Activated CD4-positive, alpha-beta T cell treated with anti-CD3 and anti-CD28 coated beads for 36 hours (primary cell): Measurements from ENCODE around the gene LCTL. TPM values are rescaled to one million over a fixed set of nuclear protein-coding genes. Genes with fewer than 3 reads are reported as not detected.

ENCODE experiments used
- ATAC-seq: fragments of 200-7000 bp; cut with Tn5 transposase; one replicate; pipeline ENCODE4 v1.10.0; 2021; ENCODE audit warnings: mild to moderate bottlenecking, moderate library complexity
- CTCF ChIA-PET: fragments of 350-600 bp; sonication (Branson Sonifier 250); formaldehyde crosslinking; loops from one replicate; lab custom pipeline; 2021; ENCODE audit warnings: antibody characterized with exemption; lab: Charles Lee
- POLR2A ChIA-PET: fragments of 350-600 bp; sonication (Branson Sonifier 250); formaldehyde crosslinking; loops from one replicate; lab custom pipeline; 2021; ENCODE audit warnings: antibody characterized with exemption, inconsistent platforms; lab: Charles Lee
- DNase-seq: peaks from one replicate; pipeline ENCODE4 v3.0.0-alpha.2; 2020
- H3K27ac Mint-ChIP-seq: one replicate; pipeline ENCODE4 v1.8.0; 2021; ENCODE audit warnings: mixed read lengths
- H3K27me3 Mint-ChIP-seq: one replicate; pipeline ENCODE4 v1.8.0; 2021; ENCODE audit warnings: mixed read lengths
- H3K36me3 Mint-ChIP-seq: one replicate; pipeline ENCODE4 v1.8.0; 2021; ENCODE audit warnings: low read depth, mixed read lengths
- H3K4me1 Mint-ChIP-seq: one replicate; pipeline ENCODE4 v1.8.0; 2021; ENCODE audit warnings: mixed read lengths
- H3K4me3 Mint-ChIP-seq: one replicate; pipeline ENCODE4 v1.8.0; 2021; ENCODE audit warnings: mild to moderate bottlenecking, moderate library complexity, mixed read lengths
- H3K9me3 Mint-ChIP-seq: one replicate; pipeline ENCODE4 v1.8.0; 2021; ENCODE audit warnings: low read depth, mixed read lengths
- intact Hi-C, 2 experiments: fragments of 100-400 bp; cut with DNase I in 1 of 2; cut with micrococcal nuclease in 1 of 2; formaldehyde crosslinking; loops; one replicate each; pipeline versions ENCODE4 v1.14.2 to v1.15.1; 2022 to 2024; cut with DNase I, micrococcal nuclease
- total RNA-seq, 2 experiments: library from RNA; stranded (reverse); gene quantifications; one replicate each; pipeline ENCODE4 v1.2.3, GENCODE V29; 2021

The LCTL gene
- total RNA-seq, 2 experiments from 2014 or later, result not detected

DNA sequence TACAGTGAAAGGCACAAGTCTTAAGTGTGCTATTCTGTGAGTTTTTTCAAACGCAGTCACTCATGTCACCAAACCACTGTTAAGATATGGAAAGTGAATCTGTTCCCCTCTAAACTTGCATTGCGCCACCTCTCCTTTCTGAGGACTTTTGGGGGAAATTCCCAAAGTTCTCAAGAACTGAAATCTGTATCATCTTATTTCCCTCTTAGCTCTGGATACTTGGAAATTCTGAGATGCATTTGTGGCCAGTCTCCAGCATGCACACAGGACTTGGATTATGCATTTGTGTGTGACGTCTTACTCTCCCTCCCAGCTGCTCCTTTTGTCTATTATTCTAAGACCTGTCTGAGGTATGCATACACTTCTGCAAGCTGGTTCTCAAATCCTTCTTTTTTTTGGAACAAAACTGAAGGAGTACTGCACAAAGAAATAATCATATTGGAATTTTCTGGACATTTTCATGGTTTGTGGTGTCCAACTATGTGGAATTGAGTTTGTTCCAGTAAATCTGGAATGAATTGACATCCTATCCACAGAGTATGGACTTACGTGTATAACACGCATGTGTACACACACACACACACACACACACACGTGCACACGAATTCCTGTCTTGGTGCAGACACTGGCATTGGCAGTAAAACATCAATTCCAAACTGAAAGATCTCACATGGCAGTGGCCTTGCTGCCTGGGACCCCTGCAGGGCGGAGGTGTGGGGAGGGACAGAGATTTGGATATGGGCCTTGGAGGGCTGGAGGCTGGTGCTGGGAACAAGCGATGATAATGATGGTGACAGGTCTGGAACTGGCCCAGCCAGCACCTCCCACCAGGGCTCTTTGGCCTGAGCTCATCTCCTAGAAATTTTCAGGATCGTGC, 8.2 kb upstream of the LCTL start:
- CTCF ChIA-PET, result interaction anchor here (0.7 kb wide), 1 partner anchor 278 kb away, joined by 4 read pairs; no protein-coding TSS in a partner anchor
- H3K9me3 Mint-ChIP-seq, result no peaks in the 10 kb centered on the region
- no peak for DNase-seq
- H3K36me3 Mint-ChIP-seq, result no peaks in the 10 kb centered on the region
- H3K27me3 Mint-ChIP-seq, result no peaks in the 10 kb centered on the region
- intact Hi-C loops, result no loop called here
- ATAC-seq, result no peak
- H3K4me3 Mint-ChIP-seq, result no peak overlapping the region
- peaks cover 11% of the 10 kb centered on the region for H3K4me1 Mint-ChIP-seq
- POLR2A ChIA-PET, result no interaction called here
- peak overlapping the region; percentile 12 for H3K27ac Mint-ChIP-seq

DNA sequence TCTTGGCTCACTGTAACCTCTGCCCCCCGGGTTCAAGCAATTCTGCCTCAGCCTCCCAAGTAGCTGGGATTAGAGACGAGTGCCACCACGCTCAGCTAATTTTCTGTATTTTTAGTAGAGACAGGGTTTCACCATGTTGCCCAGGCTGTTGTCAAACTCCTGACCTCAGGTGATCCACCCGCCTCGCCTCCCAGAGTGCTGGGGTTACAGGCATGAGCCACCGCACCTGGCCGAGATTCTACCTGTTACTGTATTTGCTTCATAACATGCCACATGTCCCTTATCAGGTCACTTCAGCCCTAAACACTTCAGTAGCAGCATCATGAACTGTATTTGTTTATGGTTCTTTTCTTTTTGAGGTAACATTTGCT, 7.5 kb upstream of the LCTL start:
- Mint-ChIP-seq H3K27me3 (no peaks in the 10 kb centered on the region), H3K4me3 (no peak overlapping the region), H3K9me3 (no peaks in the 10 kb centered on the region), H3K4me1 (peaks cover 9% of the 10 kb centered on the region), H3K36me3 (no peaks in the 10 kb centered on the region), H3K27ac (no peak overlapping the region)
- ATAC-seq, result no peak
- ChIA-PET CTCF (no interaction called here), POLR2A (no interaction called here)
- intact Hi-C loops, result no loop called here
- no peak for DNase-seq

DNA sequence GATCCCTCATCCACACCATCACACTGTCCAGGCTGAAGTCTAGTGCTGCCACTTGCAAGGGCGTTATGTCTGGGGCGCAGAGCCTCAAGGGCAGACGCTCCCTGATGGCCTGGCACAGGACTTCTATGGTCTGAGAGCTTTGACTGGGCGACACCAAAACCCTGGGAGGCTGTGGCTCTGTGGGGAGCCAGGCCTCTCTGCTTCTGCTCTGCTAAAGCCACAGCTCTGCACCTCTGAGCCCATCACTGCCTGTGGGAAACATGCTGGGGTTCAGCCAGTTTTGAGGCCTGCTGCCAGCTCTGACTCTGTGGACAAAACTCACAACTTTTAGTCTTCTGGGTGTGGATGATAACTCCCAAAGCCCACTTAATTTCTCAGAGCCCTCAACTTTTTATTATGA, 6.3 kb upstream of the LCTL start:
- no peaks in the 10 kb centered on the region for H3K27me3 Mint-ChIP-seq
- no peak for DNase-seq
- H3K4me1 Mint-ChIP-seq, result peaks cover 7% of the 10 kb centered on the region
- intact Hi-C loops, result no loop called here
- H3K9me3 Mint-ChIP-seq, result no peaks in the 10 kb centered on the region
- POLR2A ChIA-PET, result no interaction called here
- no peaks in the 10 kb centered on the region for H3K36me3 Mint-ChIP-seq
- no peak overlapping the region for H3K4me3 Mint-ChIP-seq
- CTCF ChIA-PET, result interaction anchor here (0.7 kb wide), 2 partner anchors 14 to 49 kb away, joined by 3 to 4 read pairs; no protein-coding TSS in a partner anchor
- no peak overlapping the region for H3K27ac Mint-ChIP-seq
- ATAC-seq, result no peak

DNA sequence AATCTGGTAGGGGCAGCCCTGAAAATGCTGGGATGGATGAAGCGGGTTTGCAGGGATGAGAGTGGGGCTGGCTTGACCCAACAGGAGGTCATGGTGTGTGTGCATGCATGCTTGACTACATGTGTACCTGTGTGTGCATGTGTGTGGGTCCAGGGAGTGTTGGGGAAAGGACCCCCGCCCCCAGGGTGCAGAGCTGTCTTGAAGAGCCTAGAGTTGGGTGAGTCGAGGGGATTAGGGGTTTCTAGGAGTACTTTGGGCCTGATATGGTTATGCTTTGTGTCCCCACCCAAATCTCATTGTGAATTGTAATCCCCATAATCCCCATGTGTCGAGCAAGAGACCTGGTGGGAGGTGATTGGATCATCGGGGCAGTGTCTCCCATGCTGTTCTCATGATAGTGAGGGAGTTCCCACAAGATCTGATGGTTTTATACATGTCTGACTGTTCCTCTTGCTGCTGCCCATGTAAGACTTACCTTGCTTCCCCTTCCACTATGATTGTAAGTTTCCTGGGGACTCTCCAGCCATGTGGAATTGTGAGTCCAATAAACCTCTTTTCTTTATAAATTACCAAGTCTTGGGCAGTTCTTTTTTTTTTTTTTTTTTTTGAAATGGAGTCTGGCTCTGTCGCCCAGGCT, 5.2 kb upstream of the LCTL start:
- no peak for DNase-seq
- H3K27me3 Mint-ChIP-seq, result no peaks in the 10 kb centered on the region
- ATAC-seq, result no peak
- intact Hi-C loops, result no loop called here
- POLR2A ChIA-PET, result no interaction called here
- no peak overlapping the region for H3K27ac Mint-ChIP-seq
- H3K36me3 Mint-ChIP-seq, result no peaks in the 10 kb centered on the region
- peaks cover 11% of the 10 kb centered on the region for H3K4me1 Mint-ChIP-seq
- H3K4me3 Mint-ChIP-seq, result no peak overlapping the region
- H3K9me3 Mint-ChIP-seq, result no peaks in the 10 kb centered on the region
- CTCF ChIA-PET, result interaction anchor here (0.5 to 1.4 kb wide), 3 partner anchors 10 to 20 kb away, joined by 3 to 4 read pairs (median 3); no protein-coding TSS in a partner anchor

DNA sequence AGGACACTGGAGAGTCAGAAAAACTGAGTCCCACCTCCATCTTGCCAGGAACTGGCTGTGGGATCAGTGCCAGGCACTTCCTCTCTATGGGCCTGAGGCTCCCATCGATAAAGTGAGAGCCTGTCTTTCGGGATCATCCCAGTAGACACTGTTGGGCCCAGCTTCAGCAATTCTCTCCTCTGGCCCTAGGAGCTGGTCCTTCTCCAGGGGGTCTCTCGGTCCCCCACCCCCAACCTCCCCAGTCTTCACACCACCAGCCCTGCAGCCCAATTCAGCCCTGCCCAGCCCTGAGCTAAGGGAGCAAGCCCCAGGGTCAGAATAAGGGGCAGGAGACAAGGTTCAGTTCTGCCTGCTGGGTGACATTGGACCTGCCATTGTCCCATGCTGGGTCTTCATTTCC, 4.5 kb upstream of the LCTL start:
- ChIA-PET CTCF (interaction anchor here (0.7 to 1.4 kb wide), 2 partner anchors 10 to 19 kb away, joined by 3 read pairs; no protein-coding TSS in a partner anchor), POLR2A (no interaction called here)
- Mint-ChIP-seq H3K27ac (no peak overlapping the region), H3K36me3 (no peaks in the 10 kb centered on the region), H3K9me3 (no peaks in the 10 kb centered on the region), H3K4me1 (peaks cover 11% of the 10 kb centered on the region), H3K4me3 (no peak overlapping the region), H3K27me3 (no peaks in the 10 kb centered on the region)
- intact Hi-C loops, result no loop called here
- no peak for DNase-seq
- ATAC-seq, result no peak

DNA sequence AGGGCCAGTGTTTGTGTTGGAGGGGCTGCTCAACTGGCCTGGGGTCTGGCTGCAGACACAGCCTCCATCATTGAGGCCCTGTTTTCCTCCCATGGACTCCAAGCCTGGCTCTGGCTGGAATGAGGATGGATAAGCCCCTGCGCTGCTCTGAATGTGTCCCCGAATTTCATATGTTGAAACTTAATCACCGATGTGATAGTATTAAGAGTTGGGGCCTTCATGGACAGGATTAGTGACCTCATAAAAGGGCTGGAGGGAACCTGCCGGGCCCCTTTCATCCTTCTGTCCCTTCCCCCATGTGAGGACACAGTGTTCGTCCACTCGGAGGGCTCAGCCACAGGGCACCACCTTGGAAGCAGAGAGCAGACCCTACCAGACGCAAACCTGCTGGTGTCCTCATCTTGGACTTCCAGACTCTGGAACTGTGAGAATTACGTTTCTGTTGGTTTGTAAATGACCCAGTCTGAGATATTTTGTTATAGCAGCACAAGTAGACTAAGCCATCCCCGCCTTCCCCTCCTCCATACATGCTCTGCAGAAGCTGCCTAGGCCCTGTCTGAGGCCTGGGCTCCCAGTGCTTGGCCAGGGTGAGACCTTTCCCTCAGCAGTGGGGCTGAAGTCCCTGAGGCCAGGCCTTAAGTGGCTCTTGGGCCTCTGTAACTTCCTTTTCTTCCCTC, 3.8 kb upstream of the LCTL start:
- H3K4me1 Mint-ChIP-seq, result peaks cover 11% of the 10 kb centered on the region
- H3K27ac Mint-ChIP-seq, result no peak overlapping the region
- no peaks in the 10 kb centered on the region for H3K27me3 Mint-ChIP-seq
- POLR2A ChIA-PET, result no interaction called here
- CTCF ChIA-PET, result interaction anchor here (0.6 to 0.7 kb wide), 2 partner anchors 18 to 204 kb away, joined by 3 to 5 read pairs; no protein-coding TSS in a partner anchor
- H3K4me3 Mint-ChIP-seq, result no peak overlapping the region
- no peak for DNase-seq
- intact Hi-C loops, result no loop called here
- no peaks in the 10 kb centered on the region for H3K9me3 Mint-ChIP-seq
- H3K36me3 Mint-ChIP-seq, result no peaks in the 10 kb centered on the region
- ATAC-seq, result no peak

DNA sequence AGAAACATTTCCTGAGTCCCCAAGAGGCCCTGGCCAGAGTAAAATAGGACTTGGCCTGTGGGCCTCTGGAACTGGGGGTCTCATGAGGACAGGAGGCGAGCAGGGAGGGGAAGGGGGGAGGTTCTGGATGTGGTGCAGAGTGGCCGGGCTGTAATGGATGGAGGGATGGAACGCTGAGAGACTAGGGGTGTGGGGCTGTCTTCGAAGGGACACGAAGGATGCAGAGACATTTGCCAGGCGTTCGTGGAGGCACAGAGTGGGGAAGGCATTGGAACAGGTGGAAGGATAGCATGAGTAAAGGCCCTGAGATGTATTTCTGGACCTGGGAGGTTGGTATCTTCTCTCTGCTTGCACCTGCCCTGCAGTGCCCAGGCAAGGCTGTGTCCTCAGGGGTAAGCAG, 2.1 kb upstream of the LCTL start:
- Mint-ChIP-seq H3K36me3 (no peaks in the 10 kb centered on the region), H3K4me1 (peaks cover 5% of the 10 kb centered on the region), H3K4me3 (no peak overlapping the region), H3K9me3 (no peaks in the 10 kb centered on the region), H3K27me3 (no peaks in the 10 kb centered on the region), H3K27ac (no peak overlapping the region)
- POLR2A ChIA-PET, result no interaction called here
- DNase-seq (no peak), ATAC-seq (no peak)
- intact Hi-C loops, result no loop called here
- CTCF ChIA-PET, result interaction anchor here (1.6 kb wide), 1 partner anchor 16 kb away, joined by 3 read pairs; no protein-coding TSS in a partner anchor

DNA sequence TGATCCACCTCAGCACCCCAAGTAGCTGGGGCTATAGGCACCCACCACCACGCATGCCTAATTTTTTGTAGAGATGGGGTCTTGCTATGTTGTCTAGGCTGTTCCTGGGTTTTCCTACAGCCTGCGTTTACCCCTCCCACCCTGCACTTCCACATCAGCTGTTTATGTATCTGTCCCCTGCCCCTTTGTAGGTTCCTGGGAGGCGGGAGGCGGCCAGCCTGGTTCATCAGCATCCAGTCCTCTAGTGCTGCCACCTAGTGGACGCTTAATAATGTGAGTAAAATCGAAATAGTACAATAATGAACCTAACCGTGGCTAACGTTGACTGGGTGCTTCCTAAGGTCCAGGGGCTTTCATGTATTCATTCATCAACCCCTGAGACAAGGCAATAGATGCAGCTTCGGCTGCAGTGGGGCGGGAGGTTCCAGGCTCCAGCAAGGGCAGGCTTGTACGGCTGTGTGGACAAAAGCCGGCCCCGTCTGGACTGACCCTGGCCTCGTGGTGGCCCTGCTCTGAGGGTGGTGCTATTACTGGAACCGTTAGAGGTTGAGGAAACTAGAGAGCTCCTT, 1.2 kb upstream of the LCTL start:
- H3K4me1 Mint-ChIP-seq, result peaks cover 5% of the 10 kb centered on the region
- ATAC-seq (peak; percentile 87), DNase-seq (peak; percentile 76)
- no peaks in the 10 kb centered on the region for H3K27me3 Mint-ChIP-seq
- ChIA-PET CTCF (interaction anchor here (0.6 to 1.9 kb wide), 13 partner anchors 11 to 492 kb away, joined by 3 to 5 read pairs (median 3); no protein-coding TSS in a partner anchor), POLR2A (no interaction called here)
- H3K9me3 Mint-ChIP-seq, result no peaks in the 10 kb centered on the region
- no peak overlapping the region for H3K4me3 Mint-ChIP-seq
- no peak overlapping the region for H3K27ac Mint-ChIP-seq
- H3K36me3 Mint-ChIP-seq, result no peaks in the 10 kb centered on the region
- intact Hi-C loops, result no loop called here

DNA sequence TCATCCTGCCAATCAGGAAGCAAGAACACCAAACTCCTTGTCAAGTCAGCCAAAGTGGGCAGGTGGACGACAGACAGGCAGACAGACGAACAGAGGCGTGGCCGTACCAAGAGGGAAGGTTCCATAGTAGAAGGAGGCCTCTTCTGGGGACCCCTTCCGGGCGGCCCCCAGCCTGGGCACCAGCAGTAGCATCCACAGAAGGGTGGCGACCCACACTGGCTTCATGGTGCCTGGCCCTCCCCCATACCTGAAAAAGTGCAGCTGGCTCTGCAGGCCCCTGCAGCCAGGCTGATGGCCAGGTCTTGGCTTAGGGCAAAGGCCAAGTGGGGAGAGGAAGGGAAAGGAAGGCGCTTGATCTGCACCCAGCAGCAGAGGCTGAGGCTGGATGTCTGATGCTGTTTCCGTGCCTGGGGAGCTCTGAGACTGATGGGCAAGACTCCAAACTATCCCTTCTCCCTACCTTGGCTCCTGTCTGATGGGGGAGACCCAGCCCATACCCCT, 607 bp downstream of the LCTL start:
- Mint-ChIP-seq H3K27me3 (no peaks in the 10 kb centered on the region), H3K4me1 (peaks cover 5% of the 10 kb centered on the region), H3K9me3 (no peaks in the 10 kb centered on the region), H3K27ac (no peak overlapping the region), H3K4me3 (no peak overlapping the region), H3K36me3 (no peaks in the 10 kb centered on the region)
- ChIA-PET POLR2A (no interaction called here), CTCF (interaction anchor here (1.9 kb wide), 1 partner anchor 12 kb away, joined by 5 read pairs; no protein-coding TSS in a partner anchor)
- intact Hi-C loops, result no loop called here
- DNase-seq (no peak), ATAC-seq (no peak)

DNA sequence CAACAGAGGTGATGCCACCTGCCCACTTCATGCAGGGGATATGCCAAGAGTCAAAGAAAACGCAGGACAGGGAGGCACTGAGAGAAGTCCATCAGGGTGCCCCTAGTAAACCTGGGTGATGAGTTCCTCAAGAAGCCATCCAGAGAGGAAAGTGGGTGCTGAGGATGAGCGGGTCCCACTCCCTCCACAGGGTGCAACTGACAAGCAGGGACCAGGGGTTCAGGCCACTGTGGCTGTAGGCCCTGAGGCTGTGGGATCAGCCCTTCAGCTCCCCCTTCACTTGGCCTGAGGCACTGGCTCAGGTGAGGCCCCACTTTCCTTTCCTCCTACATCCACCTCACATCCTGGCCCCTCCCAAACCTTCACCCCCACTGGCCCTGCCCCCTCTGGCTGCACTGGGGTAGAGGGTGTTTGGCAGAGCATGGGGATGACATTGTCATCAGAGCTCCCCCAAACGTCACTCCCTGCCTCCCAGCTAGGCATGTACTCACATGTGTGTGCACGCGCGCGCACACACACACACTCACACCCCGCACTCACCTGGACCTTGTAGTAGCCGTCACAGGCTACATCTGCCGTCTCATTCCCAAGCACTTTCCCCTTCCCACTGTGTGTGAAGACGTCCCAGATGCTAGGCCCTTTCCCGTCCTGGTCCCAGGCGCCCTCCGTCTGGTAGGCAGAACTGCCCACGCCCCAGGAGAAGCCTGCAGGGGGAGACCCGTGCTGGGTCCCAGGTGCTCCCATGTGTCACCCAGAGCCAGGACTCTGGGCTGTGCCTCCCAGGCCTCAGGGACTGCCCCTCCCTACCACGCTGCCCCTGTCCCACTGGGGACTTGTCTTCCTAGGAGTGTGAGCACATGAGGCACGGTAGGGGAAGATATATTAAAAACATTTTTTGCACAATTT, 1.4 kb downstream of the LCTL start:
- intact Hi-C loops, result no loop called here
- H3K4me1 Mint-ChIP-seq, result peaks cover 5% of the 10 kb centered on the region
- no peaks in the 10 kb centered on the region for H3K9me3 Mint-ChIP-seq
- ChIA-PET CTCF (interaction anchor here (0.6 kb wide), 1 partner anchor 1713 kb away, joined by 4 read pairs; no protein-coding TSS in a partner anchor), POLR2A (no interaction called here)
- H3K36me3 Mint-ChIP-seq, result no peaks in the 10 kb centered on the region
- H3K27me3 Mint-ChIP-seq, result no peaks in the 10 kb centered on the region
- no peak overlapping the region for H3K27ac Mint-ChIP-seq
- DNase-seq (no peak), ATAC-seq (no peak)
- H3K4me3 Mint-ChIP-seq, result no peak overlapping the region
